ENCODE measurements around the gene CCDC112. TPM values are rescaled to one million over a fixed set of nuclear protein-coding genes. Genes with fewer than 3 reads are reported as not detected.

Gene CCDC112
- total and polyA plus RNA-seq, 9 of the 15 experiments (the other 6 are each of a cell fraction or from before 2014, with no cell fraction given): 3.3 to 15.3 (median 7.4) TPM

GRCh38 chr5:115319007-115319406 is 22.6 kb upstream of the CCDC112 start:
- no peak for FAIRE-seq
- H3K9ac ChIP-seq (ENCODE audit: insufficient read depth in 1 of 2, low read depth in 2 of 2, low read length in 2 of 2): no peak overlapping the region
- intact Hi-C loops (cut with micrococcal nuclease) (no loop called here), in situ Hi-C loops (cut with MboI) (no loop called here)
- no peak overlapping the region for H3K27ac ChIP-seq (ENCODE audit: extremely low read depth, low read depth, low read length)
- no peaks in the 10 kb centered on the region for H3K79me2 ChIP-seq (ENCODE audit: control insufficient read depth, insufficient read depth, low read length)
- no peak for TF ChIP-seq BCOR (IDR thresholded peaks at IDR 0.05)
- no peak for TF ChIP-seq TCF15 (CRISPR knock-in tag; IDR thresholded peaks at IDR 0.05)
- no peak for TF ChIP-seq CHCHD3 (CRISPR knock-in tag; IDR thresholded peaks at IDR 0.05)
- no peak for TF ChIP-seq PHF21A (IDR thresholded peaks at IDR 0.05; ENCODE audit: borderline replicate concordance, low read depth)
- no peak for TF ChIP-seq MXD1 (CRISPR knock-in tag; IDR thresholded peaks at IDR 0.05; ENCODE audit: borderline replicate concordance, poor library complexity, severe bottlenecking)
- POLR2A ChIA-PET: interaction anchor here (0.7 to 1.1 kb wide), 2 partner anchors 11 to 142 kb away, joined by 3 read pairs; no protein-coding TSS in a partner anchor
- no peaks in the 10 kb centered on the region for H3K9me1 ChIP-seq (ENCODE audit: control insufficient read depth, insufficient read depth, low read length)
- H3K36me3 ChIP-seq (ENCODE audit: control insufficient read depth, insufficient read depth, low read length): no peaks in the 10 kb centered on the region
- WGBS (ENCODE audit: insufficient coverage, low coverage, missing lambda C conversion rate): 0% methylated on average over 1 of the region's 1 CpG
- no peaks in the 10 kb centered on the region for H3K4me1 ChIP-seq (replicated peaks in 1 of 2; ENCODE audit: control insufficient read depth in 2 of 2, insufficient read depth in 2 of 2, low read length in 2 of 2)
- H3K27me3 ChIP-seq (ENCODE audit: control insufficient read depth in 2 of 2, insufficient read depth in 2 of 2, low read length in 2 of 2): no peaks in the 10 kb centered on the region; a peak in 1 of 5 replicates
- DNase-seq (ENCODE audit: extremely low read depth in 1 of 4, low spot score in 3 of 4): no peak
- no peaks in the 10 kb centered on the region for H3K9me3 ChIP-seq (replicated peaks; ENCODE audit: control insufficient read depth, insufficient read depth, low read depth, low read length)
- no peak overlapping the region for H3K4me2 ChIP-seq (ENCODE audit: insufficient read depth, low read length)
- H2AFZ ChIP-seq (ENCODE audit: low read depth, low read length): no peak overlapping the region
- ATAC-seq: no peak
- no TSS peak for BruUV-seq (replicated peaks)
- no peak overlapping the region for H3K4me3 ChIP-seq
- CTCF ChIA-PET (ENCODE audit: low intra/inter-chr PET ratio): no interaction called here
- H4K20me1 ChIP-seq (replicated peaks; ENCODE audit: control insufficient read depth, insufficient read depth, low read length): no peaks in the 10 kb centered on the region

- ChIA-PET CTCF (ENCODE audit: low intra/inter-chr PET ratio) (no interaction called here), POLR2A (interaction anchor here (0.6 to 1.1 kb wide), 2 partner anchors 10 to 429 kb away, joined by 3 read pairs; no protein-coding TSS in a partner anchor)
- Histone ChIP-seq H3K4me2 (ENCODE audit: insufficient read depth, low read length) (no peak overlapping the region), H3K4me3 (no peak overlapping the region), H3K27ac (ENCODE audit: extremely low read depth, low read depth, low read length) (no peak overlapping the region), H3K27me3 (ENCODE audit: control insufficient read depth in 2 of 2, insufficient read depth in 2 of 2, low read length in 2 of 2) (no peaks in the 10 kb centered on the region; a peak in 1 of 5 replicates), H3K4me1 (replicated peaks in 1 of 2; ENCODE audit: control insufficient read depth in 2 of 2, insufficient read depth in 2 of 2, low read length in 2 of 2) (no peaks in the 10 kb centered on the region), H3K9me1 (ENCODE audit: control insufficient read depth, insufficient read depth, low read length) (no peaks in the 10 kb centered on the region), H3K36me3 (ENCODE audit: control insufficient read depth, insufficient read depth, low read length) (no peaks in the 10 kb centered on the region), H3K9me3 (replicated peaks; ENCODE audit: control insufficient read depth, insufficient read depth, low read depth, low read length) (no peaks in the 10 kb centered on the region), H3K79me2 (ENCODE audit: control insufficient read depth, insufficient read depth, low read length) (no peaks in the 10 kb centered on the region), H3K9ac (ENCODE audit: insufficient read depth in 1 of 2, low read depth in 2 of 2, low read length in 2 of 2) (no peak overlapping the region), H2AFZ (ENCODE audit: low read depth, low read length) (no peak overlapping the region), H4K20me1 (replicated peaks; ENCODE audit: control insufficient read depth, insufficient read depth, low read length) (no peaks in the 10 kb centered on the region)
- intact Hi-C loops (cut with micrococcal nuclease): no loop called here
- in situ Hi-C loops (cut with MboI): no loop called here
- FAIRE-seq (no peak), ATAC-seq (no peak), DNase-seq (ENCODE audit: extremely low read depth in 1 of 4, low spot score in 3 of 4) (no peak)
- BruUV-seq (replicated peaks): no TSS peak
- WGBS (ENCODE audit: insufficient coverage, low coverage, missing lambda C conversion rate): 0% methylated on average over 1 of the region's 1 CpG
- TF ChIP-seq MBD2 (IDR thresholded peaks at IDR 0.05; ENCODE audit: borderline replicate concordance, low read depth) (no peak), ZBTB11 (CRISPR knock-in tag; IDR thresholded peaks at IDR 0.05) (no peak), CGGBP1 (CRISPR knock-in tag; IDR thresholded peaks at IDR 0.05) (no peak), NR1H2 (CRISPR knock-in tag; IDR thresholded peaks at IDR 0.05) (no peak)
Measured at GRCh38 chr5:115317736-115318135, 21.3 kb upstream of the CCDC112 start.

Data from K562 (cell line).